Activated CD4-positive, alpha-beta T cell treated with anti-CD3 and anti-CD28 coated beads for 24 hours (primary cell): Measurements from ENCODE around the gene UGT1A1.

Experiments used
- DNase-seq, 2 donors: peaks; one replicate each; pipeline ENCODE4 v3.0.0-alpha.2; 2020; ENCODE audit warnings: low read depth in 2 of 2

The UGT1A1 gene

DNA sequence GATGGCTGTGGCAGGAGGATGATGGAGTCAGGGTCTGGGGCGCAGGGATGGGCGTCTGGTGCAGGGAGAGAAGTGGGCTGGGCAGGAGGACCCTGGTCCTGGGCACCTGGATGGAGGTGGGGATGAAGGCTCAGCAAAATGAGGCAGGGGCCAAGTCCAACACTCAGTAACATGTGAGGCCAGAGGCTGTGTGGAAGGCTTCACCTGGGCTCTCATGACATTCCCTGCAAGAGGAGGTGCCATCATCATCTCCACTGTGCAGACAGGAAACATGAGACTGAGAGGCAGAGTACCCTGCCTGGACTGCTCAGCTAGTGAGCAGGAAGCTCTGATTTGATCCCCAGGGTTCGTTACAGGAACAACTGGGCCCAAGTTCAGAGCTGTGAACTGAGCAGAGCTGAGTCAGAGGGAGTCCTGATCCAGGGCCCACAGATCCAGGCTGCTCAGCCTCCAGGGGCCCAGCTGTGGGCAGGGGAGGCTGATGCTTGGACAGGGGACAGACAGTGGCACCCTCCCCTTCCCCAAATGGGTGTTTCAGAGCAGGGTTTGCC lies 57.4 kb downstream of the UGT1A1 start:
- no peak for DNase-seq

DNA sequence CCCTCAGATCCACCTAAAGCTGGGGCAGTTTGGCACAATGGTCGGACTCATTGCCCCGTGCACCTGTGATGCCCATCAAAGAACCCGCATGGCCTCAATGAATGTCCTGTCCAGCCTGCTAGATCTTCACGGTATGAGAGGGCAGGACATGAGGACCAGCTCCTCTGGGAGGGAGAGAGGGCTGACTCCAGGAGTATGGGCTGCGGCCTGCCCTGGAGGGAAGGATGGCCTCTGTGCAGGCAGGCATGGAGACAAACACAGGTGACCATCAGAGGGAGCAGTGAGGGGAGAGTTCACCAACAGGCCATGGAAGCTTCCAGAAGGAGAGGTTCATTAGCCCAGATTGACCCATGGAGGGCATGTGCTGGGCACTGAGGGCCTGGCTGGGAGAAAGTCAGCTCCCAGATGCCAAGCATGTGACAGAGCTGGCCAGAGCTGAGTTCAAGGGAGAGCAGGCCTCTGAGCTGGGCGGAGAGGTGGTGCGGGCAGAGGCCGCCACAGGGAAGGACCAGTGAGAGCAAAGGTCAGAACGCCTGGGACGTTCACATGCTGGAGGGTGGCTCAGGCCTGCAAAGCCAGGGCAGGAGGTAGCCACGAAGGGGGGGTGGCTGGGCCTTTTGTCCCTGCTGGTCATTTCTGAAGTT lies 58.0 kb downstream of the UGT1A1 start:
- no peak for DNase-seq

DNA sequence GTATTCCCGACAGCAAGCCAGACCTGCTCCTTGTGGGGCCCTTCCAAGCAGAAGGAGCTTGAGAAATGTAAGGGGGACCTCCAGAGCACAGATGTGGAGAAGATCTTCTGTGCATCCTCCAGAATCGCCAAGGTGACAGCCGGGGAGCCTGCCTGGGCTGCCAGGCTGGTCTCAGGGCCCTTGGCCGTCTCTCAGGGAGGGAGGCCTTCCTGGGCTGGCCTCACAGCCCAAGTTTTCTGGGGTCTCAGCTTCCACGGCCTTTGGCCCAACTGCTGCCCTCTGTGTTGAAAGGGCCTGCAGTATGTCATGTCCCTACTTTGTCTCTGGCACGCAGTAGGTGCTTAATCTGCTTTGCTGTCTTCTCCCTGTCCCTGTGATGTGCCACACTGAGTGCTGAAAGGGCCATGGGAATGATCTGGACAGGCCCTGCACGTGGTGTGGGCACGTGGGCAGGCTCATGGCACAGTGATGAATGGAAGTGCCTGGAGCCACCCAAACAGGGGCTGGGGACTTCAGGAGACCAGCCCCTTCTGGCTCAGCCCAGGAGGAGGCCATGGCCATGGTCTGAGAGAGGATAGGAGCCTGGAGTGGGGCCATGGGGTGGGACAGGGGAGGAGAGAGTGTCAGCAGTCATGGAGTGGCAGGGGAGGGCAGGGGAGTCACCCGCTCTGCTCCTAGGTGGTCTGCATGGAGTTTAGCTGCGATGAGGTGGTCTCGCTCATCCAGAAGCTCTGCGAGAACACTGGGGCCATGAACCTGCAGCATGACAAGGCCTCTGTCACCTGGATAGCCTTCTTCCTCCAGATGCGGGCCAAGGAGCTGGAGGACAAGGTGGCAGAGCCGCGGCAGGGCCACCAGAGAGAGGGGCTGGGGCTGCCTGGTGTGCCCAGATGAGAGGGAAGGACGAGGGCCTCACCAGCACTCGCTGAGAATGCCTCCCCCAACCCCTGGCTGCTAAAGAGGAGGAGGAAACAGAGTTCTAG lies 58.9 kb downstream of the UGT1A1 start:
- DNase-seq = no peak

DNA sequence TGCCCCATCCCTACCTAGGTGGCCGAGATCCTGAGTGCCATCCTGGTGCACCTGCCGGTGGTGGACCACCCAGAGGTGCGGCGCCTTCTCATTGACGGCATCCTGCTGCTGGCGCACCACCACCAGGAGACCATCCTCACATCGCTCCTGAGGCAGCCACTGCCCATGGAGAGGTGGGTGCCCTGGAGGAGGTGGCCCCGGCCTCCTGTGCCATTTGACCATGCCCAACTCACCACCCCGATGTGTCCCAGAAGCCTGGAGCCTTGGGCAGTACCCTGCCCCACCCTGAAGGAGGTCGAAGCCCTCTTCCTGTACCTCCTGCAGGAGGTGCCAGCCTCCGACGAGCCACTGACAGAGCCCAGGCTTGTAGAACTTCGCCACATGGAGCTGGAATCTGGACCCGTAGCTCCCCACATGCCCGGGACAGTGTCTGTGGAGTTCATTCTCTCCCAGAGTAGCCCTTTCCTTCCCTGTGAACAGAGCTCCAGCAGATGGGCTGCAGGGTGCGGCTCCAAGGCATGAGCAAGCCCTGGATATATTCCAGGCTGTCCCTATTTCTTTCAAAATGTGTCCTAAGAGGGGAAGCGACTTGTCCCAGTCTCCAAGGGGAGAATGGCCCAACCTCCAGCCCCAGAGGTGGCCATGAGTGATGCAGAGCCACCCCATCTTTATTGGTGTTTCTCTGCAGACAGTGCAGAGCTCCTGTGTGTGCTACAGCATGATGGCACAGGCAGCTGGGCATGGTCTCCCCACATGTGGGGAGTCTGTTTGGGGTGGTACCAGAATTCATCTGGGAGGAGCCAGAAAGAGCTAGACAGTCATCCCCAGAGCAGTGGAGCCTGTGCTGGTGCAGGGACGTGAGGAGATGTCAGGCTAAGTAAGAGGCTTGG lies 60.1 kb downstream of the UGT1A1 start:
- DNase-seq = no peak

DNA sequence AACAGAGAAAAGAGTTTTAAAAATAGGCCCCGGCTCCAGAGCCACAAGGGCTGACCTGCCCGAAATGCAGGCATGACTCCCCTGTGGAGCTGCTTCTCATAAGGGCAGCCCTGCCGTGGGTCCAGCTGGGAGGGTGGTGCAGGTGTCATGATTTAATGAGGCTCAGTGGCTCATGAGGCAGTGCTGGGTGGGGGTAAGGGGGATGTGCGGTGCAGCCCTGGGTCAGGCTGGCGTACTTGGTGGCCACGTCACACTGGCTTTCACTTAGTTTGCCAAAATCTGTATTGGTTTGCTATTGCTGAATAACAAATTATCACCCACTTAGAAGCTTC lies 60.7 kb downstream of the UGT1A1 start:
- DNase-seq = no peak

DNA sequence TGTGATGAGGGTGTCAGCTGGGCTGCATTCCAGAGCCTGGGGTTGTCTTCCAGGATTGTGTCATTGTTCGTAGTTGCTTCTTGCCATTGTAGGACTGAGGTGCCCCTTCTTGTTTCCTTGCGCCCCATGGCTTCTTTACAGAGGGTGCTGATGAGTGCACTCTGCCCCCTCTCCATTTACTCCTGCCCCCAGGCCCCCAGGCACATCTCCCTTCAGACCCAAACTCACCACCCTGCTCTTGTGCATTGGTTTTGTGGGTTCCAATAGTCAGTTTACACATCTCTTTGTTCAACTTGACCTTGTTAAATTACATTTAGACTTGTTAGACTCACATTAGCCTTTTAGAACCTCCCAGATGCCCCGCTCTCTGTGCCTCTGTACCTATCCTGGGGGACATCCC lies 61.1 kb downstream of the UGT1A1 start:
- no peak for DNase-seq

DNA sequence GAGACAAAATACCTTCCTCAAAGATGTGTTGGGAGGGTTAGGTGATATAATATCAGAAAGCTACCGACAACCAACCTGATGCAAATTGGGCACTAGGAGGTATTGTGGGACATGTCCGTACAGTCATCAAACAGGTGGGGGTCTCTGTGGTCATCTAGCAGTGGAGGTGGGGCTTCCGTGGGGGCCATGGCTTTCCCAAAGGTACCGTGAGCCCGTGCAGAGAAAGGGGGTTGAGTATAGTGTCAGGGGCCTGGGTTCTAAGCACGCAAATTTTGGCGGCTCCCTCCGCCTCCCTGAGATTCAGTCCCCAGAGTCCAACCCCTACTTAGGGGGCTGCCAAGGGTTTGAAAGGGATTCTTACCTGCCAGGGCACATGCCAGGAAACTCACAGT lies 61.6 kb downstream of the UGT1A1 start:
- DNase-seq = no peak

DNA sequence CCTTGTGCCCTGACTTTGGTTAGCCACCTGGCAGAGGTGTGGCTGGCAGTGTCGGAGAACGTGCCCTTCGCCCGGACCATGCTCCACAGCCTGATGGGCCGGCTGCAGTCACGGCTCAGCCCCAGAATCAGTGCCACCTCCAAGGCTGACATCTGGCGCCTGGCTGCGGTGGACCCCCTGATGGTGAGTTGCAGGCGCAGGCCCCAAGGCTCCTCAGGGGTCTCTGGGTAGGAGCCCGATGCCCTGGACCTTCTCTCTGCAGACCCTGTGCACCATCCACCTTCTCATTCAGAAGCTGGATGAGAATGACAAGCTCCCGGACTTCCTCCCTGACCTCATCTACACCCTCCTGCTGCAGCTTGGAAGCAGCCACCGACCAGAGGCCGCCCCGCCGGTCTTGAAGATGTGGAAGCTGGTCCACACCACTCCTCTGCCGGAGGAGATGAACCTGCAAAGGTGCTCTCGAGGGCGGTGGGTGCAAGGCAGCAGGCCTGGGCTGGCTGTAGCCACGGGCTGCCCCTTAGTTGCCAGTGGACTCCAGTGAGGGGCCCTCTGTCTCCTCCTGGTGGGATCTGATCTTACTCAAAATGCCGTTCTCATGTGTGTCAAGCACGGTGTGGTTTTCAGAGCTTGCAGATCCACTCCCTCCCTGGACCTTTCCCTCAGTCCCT lies 62.2 kb downstream of the UGT1A1 start:
- DNase-seq = no peak
